ENCODE results near the gene NPAS3.

GRCh38 chr14:33061667-33062325, 123.1 kb downstream of the NPAS3 start:
- TF ChIP-seq POLR2A (IDR thresholded peaks at IDR 0.05; ENCODE audit: low read depth, low read length) (no peak), POLR2AphosphoS5 (IDR thresholded peaks at IDR 0.05; ENCODE audit: low read depth, low read length) (no peak), POU2F2 (IDR thresholded peaks at IDR 0.05; ENCODE audit: low read depth, low read length) (no peak)
